Esophagus squamous epithelium (tissue), 5 donors: ENCODE measurements around the gene GSC2. TPM values are rescaled to one million over a fixed set of nuclear protein-coding genes. Genes with fewer than 3 reads are reported as not detected.
A peak's percentile ranks its signal among the peaks of the same experiment; 100 is the strongest.

Experiments used
- DNase-seq: peaks from one replicate; lab custom pipeline; 2025; lab: John Stamatoyannopoulos, UW
- H3K27ac ChIP-seq, 4 donors: fragments of 200-600 bp; sonication (generic); one replicate each; pipeline ENCODE4 v1.5.1; 2016 to 2019; ENCODE audit warnings: mild to moderate bottlenecking in 1 of 4
- H3K27me3 ChIP-seq, 4 donors: fragments of 200-600 bp; sonication (generic); 1 replicate in 3 of 4; 2 replicates in 1 of 4; pipeline versions ENCODE4 v1.5.1 to v1.6.0; 2017 to 2021; ENCODE audit warnings: antibody characterized with exemption in 1 of 4
- H3K36me3 ChIP-seq, 3 donors: fragments of 200-600 bp; sonication (generic); one replicate each; pipeline ENCODE4 v1.5.1; 2016 to 2019
- H3K4me1 ChIP-seq, 3 donors: fragments of 200-600 bp; sonication (generic); one replicate each; pipeline ENCODE4 v1.5.1; 2017 to 2019
- H3K4me3 ChIP-seq, 4 donors: fragments of 200-600 bp; sonication (generic); 1 replicate in 3 of 4; 2 replicates in 1 of 4; pipeline ENCODE4 v1.5.1; 2016 to 2019; ENCODE audit warnings: mild to moderate bottlenecking in 2 of 4, moderate library complexity in 1 of 4
- H3K9me3 ChIP-seq, 3 donors: fragments of 200-600 bp; sonication (generic); one replicate each; pipeline ENCODE4 v1.5.1; 2016 to 2019
- POLR2A ChIP-seq, 4 donors: fragments of 450-650 bp; IDR thresholded peaks; one replicate each; pipeline ENCODE4 v1.6.1; 2017; ENCODE audit warnings: antibody characterized with exemption in 4 of 4, mild to moderate bottlenecking in 4 of 4, moderate library complexity in 3 of 4
- WGBS, 2 donors: methylation state at CpG; one replicate each; pipeline ENCODE4 v1.1.5; 2018; 5-methylcytosine and 5-hydroxymethylcytosine counted together
- intact Hi-C: fragments of 100-400 bp; cut with DNase I; formaldehyde crosslinking; loops from one replicate; pipeline ENCODE4 v1.15.0; 2022
- total RNA-seq, 4 donors: library from RNA; depleted of rRNA; stranded (reverse); fragments of >200 nt; gene quantifications; one replicate each; pipeline ENCODE4 v1.1.0, GENCODE V29; 2016
- TF ChIP-seq, protein P1 (sequence below), 6 experiments: fragments of 450-650 bp in 4 of 6; fragments of 200-600 bp in 2 of 6; sonication (generic) in 2 of 6; IDR thresholded peaks; one replicate each; pipeline ENCODE4 v1.5.1; 2016 to 2019; ENCODE audit warnings: antibody characterized with exemption in 6 of 6, mild to moderate bottlenecking in 4 of 6, moderate library complexity in 4 of 6
- donor health status: DM: yes; HTN: yes; CAD: no.

Gene GSC2
- total RNA-seq, 4 donors from 2014 or later = not detected

DNA sequence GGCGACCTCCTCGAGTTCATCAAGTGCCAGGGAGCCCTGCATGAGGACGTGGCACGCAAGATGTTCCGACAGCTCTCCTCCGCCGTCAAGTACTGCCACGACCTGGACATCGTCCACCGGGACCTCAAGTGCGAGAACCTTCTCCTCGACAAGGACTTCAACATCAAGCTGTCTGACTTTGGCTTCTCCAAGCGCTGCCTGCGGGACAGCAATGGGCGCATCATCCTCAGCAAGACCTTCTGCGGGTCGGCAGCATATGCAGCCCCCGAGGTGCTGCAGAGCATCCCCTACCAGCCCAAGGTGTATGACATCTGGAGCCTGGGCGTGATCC is 18.4 kb downstream of the GSC2 start:
- H3K36me3 ChIP-seq = peaks cover 23 to 53% (median 28%) of the 10 kb centered on the region in 3 donors
- intact Hi-C loops = no loop called here

DNA sequence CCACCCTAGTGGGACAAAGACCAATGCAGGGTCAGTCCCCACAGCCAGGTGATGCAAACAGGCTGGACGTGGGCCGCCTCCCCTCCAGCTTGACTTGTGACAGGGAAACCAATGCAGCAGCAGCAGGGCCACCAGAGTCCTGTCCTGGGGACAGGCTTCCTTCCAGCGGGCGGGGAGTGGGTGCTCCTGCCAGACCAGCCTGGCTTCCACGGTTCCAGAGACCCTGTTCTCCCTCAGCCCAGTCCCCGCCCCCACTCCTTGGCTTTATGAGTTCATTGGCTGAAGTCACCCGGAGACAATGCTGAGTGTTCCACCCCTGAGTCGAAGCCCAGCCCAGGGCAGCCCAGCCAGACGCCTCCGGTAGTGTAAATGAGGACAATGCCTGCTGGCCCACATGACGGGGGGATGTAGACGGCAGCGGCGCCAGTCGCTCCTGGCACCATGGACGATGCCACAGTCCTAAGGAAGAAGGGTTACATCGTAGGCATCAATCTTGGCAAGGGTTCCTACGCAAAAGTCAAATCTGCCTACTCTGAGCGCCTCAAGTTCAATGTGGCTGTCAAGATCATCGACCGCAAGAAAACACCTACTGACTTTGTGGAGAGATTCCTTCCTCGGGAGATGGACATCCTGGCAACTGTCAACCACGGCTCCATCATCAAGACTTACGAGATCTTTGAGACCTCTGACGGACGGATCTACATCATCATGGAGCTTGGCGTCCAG is 19.0 kb downstream of the GSC2 start, which contains the start of gene TSSK2:
TSSK2 (plus strand) TSS at position 350 of the 726 bp plus-strand sequence; CDS start at position 442, 92 bp downstream.
- intact Hi-C loops = no loop called here

More for the DNA sequence above, 18.4 kb downstream of the GSC2 start:
- Histone ChIP-seq H3K27ac (no peak overlapping the region), H3K9me3 (no peaks in the 10 kb centered on the region), H3K27me3 (no peaks in the 10 kb centered on the region), H3K4me3 (no peak overlapping the region), H3K4me1 (peaks cover 19 to 46% (median 22%) of the 10 kb centered on the region in 3 donors)
- DNase-seq = no peak
- TF ChIP-seq, protein P1, sequence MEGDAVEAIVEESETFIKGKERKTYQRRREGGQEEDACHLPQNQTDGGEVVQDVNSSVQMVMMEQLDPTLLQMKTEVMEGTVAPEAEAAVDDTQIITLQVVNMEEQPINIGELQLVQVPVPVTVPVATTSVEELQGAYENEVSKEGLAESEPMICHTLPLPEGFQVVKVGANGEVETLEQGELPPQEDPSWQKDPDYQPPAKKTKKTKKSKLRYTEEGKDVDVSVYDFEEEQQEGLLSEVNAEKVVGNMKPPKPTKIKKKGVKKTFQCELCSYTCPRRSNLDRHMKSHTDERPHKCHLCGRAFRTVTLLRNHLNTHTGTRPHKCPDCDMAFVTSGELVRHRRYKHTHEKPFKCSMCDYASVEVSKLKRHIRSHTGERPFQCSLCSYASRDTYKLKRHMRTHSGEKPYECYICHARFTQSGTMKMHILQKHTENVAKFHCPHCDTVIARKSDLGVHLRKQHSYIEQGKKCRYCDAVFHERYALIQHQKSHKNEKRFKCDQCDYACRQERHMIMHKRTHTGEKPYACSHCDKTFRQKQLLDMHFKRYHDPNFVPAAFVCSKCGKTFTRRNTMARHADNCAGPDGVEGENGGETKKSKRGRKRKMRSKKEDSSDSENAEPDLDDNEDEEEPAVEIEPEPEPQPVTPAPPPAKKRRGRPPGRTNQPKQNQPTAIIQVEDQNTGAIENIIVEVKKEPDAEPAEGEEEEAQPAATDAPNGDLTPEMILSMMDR (IDR thresholded peaks at IDR 0.05) = no peak
- TF ChIP-seq POLR2A (IDR thresholded peaks at IDR 0.05) = no peak
- 90 to 95% methylated on average over 2 to 8 of the region's 19 CpGs for WGBS, 2 donors

DNA sequence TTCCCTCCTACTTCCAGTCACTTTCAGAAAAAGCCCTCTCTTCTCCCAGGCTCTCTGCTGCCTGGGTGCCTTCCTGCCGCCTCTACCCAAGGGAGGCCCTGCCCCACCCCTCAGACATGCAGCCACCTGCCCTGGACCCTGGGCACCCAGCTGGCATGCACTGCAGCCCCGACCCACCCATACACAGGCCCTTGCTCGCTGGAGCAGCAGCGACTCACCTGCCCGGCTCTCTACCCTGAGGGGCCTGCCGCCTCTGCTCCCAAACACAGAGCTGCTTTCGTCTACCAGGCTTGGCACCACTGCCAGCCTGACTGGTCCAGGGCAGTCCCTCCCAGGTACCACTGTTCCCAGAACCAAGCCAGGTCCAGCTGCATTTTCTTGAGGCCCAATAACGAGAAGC is 20.2 kb downstream of the GSC2 start:
- Histone ChIP-seq H3K9me3 (no peaks in the 10 kb centered on the region), H3K4me3 (no peak overlapping the region), H3K27me3 (no peaks in the 10 kb centered on the region), H3K36me3 (peaks cover 19 to 35% (median 20%) of the 10 kb centered on the region in 3 donors), H3K4me1 (peaks cover 19 to 51% (median 22%) of the 10 kb centered on the region in 3 donors), H3K27ac (peak overlapping the region; percentile 74 to 89 (median 80))
- DNase-seq = no peak
- WGBS, 2 donors = 70% methylated on average over 6 of the region's 8 CpGs; no CpG with 5 or more reads in 1 of the 2 donors
- intact Hi-C loops = no loop called here
- TF ChIP-seq POLR2A (IDR thresholded peaks at IDR 0.05) = no peak
- TF ChIP-seq, protein P1 (IDR thresholded peaks at IDR 0.05) = no peak

More for the DNA sequence above, 19.0 kb downstream of the GSC2 start, which contains the start of gene TSSK2:
- Histone ChIP-seq H3K9me3 (no peaks in the 10 kb centered on the region), H3K4me3 (no peak within 1 kb of the TSS), H3K27me3 (no peaks in the 10 kb centered on the region), H3K36me3 (peaks cover 23 to 48% (median 28%) of the 10 kb centered on the region in 3 donors), H3K27ac (peak within 1 kb of the TSS; percentile 74 to 89 (median 80)), H3K4me1 (peaks cover 19 to 51% (median 22%) of the 10 kb centered on the region in 3 donors)
- no peak for DNase-seq
- TF ChIP-seq, protein P1 (IDR thresholded peaks at IDR 0.05) = no peak
- no peak for TF ChIP-seq POLR2A (IDR thresholded peaks at IDR 0.05)
- 86 to 90% methylated on average over 5 to 17 of the region's 27 CpGs for WGBS, 2 donors

DNA sequence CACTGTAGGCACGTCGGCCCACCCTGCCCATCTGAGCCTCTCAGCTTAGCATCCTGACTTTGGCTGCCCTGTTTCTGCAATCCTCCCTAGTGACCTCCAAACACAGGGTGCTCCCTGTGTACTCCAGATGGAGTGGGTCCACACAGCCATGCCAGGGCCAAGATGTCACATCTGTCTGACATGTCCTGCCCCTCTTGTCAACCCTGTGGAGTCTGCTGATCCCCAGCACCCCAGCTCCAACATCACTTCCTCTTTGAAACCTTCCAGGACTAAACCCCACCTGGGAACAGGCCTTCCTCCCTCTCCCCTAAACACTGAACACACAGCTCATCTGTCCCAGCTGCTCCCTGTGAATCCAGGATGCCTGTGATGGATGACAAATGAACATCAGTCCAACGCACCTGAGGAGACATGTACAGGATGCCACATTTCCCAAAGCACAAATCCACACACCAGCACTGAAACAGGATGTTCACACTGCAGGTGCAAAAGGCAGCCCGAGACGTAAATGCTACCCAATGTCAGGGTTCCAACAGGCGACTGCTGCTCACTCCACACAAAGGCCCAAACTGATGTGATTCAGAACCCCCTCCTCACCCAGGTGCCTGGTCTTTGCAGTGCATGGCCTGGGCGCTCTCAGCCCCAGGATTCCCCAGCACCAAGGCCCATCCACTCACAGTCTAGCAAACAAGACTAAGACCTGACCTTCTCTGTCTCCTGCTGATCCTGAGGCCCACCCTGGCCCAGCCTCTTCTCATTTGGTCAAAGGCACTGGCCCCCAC is 21.0 kb downstream of the GSC2 start:
- Histone ChIP-seq H3K27ac (peak overlapping the region; percentile 74 to 89 (median 80)), H3K27me3 (no peaks in the 10 kb centered on the region), H3K4me3 (no peak overlapping the region), H3K4me1 (peaks cover 19 to 51% (median 22%) of the 10 kb centered on the region in 3 donors), H3K36me3 (peaks cover 13 to 28% (median 14%) of the 10 kb centered on the region in 3 donors), H3K9me3 (no peaks in the 10 kb centered on the region)
- 50 to 55% methylated on average over 2 to 7 of the region's 7 CpGs for WGBS, 2 donors
- intact Hi-C loops = no loop called here
- no peak for TF ChIP-seq POLR2A (IDR thresholded peaks at IDR 0.05)
- TF ChIP-seq, protein P1 (IDR thresholded peaks at IDR 0.05) = no peak
- DNase-seq = no peak
